SIG-M5 treated with dmso at 0.1 percent for 504 hours (cell line): ENCODE results near the gene PHF24.
"Not testable (repeated sequence)": the region's sequence is repeated elsewhere in the genome, so short reads cannot be mapped to it uniquely, and the experiment has no call there.

Experiments
- DNase-seq: peaks from one replicate; lab custom pipeline; 2025; ENCODE audit not compliant: unreplicated experiment; lab: John Stamatoyannopoulos, UW

PHF24 gene

DNA sequence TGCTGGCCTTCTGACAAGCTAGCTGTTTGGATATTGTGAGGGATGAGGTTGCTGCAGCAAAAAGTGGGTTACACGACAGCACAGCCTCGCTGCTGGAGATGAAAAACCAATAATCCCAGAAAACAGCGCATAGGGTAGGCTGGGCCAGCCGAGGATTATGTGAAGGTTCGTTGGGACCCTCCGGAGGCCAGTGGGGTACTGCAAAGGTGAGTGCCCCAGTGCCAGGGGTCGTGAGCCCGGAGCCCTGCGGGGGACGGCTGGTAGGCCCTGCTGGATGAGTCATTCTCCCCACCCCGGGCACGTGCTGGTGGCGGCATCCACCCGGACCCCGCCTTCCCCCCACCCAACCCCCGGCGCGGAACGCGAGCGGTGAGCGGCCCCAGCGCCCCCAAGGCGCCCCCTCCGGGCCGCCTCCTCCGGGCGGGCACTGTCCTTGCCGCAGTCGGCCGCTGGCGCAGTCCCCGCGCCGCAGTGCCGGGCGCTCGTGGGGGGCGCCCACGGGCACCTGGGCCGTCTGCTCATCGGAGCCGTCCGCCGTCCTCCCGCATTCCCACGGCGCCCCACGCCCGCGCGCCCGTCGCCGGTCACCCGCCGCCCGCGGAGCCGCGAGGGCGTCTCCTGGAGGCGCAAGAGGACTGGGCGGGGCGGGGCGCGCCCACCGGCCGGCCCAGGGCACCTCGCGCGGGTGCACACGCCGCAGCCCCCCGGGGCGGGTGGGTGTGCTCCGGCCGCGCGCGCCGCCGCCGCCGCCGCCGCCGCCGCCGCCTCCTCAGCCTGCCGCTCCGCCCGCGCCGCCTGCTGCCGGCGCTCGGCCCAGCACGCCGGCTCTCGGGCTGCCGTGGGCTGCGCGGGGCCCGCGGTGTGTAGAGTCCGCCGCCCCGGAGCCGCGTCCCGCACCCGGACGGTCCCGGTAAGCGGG is at the start of gene PHF24:
Gene PHF24 (plus strand): TSS at position 794 of the 919 bp plus-strand sequence. CDS start 13,014 bp downstream, outside the sequence.
- no peak for DNase-seq

DNA sequence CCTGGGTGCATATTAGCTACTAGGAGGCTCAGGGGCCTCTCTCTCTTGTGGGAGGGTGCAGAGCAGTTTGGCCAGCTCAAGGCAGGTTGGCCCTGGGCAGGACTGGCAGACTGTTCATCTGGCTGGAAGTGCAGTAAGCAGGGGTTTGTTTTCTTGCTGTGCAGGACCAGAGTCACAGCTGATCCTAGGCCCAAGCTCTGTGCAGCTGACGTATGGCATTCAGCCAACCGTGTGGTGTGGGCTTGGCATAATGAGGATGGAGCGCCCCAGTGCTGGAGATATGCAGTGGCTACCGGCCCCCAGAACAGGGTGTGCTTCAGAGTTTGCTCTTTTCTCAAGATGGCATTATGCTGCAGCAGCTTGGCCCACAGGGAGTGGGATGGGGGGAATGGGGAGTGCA is 31.0 kb upstream of the PHF24 start:
- no peak for DNase-seq

DNA sequence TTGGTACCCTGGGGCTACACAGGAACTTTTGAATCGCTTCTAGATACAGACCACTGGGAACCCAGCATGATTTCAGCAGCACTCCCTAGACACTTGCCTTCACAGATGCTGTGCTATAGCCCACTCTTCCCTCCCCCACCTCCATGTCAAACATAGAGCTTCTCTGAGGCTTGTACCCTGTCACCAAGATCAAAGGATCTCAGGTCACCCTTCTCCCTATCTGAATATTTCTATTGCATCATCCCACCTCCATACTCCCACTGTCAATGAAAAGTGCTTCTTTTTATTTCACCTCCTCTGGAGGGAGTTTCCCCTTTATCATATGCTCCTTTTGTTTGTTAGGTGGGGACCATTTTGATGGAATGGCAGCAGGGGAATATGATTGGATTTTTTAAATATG is 29.2 kb upstream of the PHF24 start:
- DNase-seq, result no peak

DNA sequence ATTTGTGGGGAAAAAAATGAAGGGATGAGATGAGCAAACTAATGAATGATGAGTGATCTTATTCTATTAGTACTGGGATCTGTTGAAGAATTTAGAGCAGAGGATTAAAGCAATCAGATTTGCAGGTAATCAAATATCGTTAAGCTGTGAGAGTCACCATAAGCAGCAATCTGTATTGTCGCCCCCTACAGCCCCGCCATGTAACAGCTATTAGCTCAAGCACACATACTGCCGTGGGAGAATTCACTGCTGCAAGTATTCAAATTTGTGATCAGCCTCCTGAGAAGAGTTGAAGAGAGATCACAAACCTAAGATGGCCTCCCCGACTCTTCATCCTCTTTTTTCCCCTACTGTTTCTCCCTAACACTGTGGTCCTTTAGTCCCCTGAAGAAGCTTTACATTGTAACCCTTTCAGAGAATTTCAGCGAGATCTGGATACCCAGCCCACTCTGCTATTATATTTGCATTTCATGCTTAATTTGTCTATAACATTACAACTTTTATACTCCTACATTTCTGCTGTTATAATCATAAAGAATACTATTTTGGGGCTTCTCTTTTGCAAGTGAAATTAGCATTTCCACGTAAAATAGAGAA is 28.5 kb upstream of the PHF24 start:
- DNase-seq, result peak; percentile 54

DNA sequence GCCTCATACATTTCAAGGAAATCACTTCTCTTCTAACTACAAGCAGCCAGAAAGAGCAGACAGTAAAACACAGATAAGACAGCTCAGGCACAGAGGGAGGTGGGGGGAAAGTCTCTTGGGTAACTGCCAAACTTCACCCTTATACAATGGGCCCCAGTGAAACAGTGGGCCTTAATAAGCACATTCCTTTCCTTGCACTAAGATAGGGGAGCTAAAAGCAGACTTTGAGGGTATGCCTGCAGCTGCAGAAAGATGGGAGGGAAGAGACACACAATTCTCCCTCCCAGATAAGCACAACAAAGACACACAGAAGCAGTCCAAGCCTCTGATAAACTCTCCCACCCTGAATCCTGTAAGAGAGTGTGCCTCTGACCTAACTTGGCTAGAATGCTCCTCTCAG is 18.1 kb upstream of the PHF24 start:
- not testable (repeated sequence) for DNase-seq

DNA sequence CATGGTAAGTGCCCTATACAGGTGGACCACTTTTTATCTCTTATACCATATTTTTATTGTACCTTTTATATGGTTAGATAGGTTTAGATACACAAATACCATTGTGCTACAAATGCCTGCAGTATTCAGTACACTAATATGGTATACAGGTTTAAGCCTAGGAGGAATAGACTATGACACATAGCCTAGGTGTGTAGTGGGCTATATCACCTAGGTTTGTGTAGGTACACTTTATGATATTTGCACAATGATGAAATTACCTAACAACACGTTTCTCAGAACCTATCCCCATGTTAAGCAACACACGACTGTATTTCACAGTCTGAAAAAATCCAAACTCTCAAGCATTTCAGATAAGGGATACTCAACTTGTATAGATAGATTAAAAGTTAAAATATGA is 9.6 kb upstream of the PHF24 start:
- no peak for DNase-seq

DNA sequence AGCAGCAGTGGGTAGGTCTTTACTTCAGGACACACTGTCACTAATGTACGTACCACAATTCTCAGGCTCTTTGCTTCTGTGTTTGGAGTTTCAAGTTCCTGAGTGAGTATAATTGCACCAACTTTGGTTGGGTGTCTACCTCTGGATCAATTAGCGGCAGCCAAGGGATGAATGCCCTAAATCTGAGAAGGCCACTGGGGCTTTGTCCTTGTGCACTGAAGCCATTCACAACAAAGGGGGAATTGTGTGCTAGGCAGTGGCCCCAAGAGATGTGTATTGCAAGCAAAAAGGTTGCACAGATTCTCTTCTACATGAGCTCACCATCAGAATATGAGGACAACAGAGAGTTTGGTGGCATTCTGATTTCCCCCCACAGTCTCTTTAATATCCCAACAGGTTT is 3.9 kb upstream of the PHF24 start:
- DNase-seq, result no peak

DNA sequence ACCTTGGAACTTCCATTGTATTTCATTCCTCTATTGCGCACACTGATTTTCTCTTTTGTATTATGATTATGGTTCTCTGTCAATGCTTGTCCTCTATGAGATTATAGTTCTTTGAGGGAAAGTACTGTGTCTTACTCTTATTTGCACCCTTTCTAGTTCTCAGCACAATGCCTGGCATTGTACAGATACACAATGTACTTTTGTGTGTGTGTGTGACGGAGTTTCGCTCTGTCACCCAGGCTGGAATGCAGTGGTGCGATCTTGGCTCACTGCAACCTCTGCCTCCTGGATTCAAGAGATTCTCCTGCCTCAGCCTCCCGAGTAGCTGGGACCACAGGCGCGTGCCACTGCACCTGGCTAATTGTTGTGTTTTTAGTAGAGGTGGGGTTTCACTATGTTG is 2.0 kb upstream of the PHF24 start:
- DNase-seq, result not testable (repeated sequence)

DNA sequence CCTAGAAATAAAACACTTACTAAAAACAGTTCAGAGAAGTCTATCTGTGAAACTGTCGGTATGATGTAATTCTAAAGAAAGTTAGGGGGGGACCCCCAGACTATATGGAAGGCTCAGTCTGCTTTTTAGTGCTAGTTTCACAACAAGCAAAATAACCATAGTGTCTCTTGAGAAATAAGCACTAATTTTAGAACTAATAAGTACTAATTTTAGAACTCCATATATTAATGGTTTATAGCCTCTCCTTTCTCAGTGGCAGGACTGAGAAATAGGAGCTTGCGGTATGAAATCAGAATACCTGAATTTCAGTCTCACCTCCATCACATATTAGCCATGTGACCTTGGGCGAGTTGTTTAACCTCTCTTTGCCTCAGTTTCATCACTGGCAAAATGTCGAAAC is 1.4 kb upstream of the PHF24 start:
- DNase-seq, result peak; percentile 74

DNA sequence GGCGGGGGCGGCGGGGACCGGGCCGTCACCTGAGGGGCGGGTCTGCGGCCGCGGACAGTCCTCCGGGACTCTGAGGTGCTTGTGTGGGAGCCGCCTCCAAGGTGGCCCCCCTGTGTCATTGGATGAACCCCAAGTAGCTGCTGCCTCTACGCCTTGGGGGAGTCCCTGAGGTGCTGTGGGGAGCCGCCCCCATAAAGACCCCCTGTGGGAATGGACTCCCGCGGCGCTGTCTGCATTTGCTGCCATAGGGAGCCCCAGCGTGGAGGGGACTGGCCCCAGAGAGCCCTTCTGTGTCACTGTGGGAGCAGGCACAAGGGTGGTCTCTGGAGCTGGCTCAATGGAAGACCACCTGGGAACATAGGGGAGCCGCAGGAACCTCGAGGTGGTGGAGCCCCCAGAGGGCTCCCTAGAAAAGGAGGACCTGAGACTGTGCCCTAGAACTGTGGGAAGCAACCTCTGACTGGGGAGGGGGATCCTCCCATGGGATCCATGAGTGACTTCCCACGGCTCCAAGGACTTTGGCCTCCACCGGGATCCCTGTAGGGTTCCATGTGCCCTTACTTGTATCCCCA is 412 bp downstream of the PHF24 start:
- no peak for DNase-seq

DNA sequence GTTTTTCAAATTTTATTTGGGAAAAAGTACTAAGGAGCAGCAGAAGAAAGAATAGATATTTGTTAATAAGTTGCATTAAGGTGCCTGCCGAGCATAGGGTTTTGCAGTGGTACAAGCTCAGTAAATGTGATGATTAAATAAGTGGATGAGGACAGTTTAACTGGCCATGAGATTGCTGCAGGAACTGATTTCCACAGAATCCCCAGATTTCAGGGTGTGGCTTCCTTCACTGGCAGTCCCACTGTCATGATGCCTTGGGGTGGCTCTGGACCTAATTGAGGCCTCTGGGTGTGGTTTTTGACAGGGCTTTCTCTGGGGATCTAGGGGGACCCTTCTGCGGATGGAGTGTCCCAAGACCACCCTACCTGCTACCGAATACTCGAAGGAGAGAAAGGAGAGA is 1.4 kb downstream of the PHF24 start:
- DNase-seq, result no peak

DNA sequence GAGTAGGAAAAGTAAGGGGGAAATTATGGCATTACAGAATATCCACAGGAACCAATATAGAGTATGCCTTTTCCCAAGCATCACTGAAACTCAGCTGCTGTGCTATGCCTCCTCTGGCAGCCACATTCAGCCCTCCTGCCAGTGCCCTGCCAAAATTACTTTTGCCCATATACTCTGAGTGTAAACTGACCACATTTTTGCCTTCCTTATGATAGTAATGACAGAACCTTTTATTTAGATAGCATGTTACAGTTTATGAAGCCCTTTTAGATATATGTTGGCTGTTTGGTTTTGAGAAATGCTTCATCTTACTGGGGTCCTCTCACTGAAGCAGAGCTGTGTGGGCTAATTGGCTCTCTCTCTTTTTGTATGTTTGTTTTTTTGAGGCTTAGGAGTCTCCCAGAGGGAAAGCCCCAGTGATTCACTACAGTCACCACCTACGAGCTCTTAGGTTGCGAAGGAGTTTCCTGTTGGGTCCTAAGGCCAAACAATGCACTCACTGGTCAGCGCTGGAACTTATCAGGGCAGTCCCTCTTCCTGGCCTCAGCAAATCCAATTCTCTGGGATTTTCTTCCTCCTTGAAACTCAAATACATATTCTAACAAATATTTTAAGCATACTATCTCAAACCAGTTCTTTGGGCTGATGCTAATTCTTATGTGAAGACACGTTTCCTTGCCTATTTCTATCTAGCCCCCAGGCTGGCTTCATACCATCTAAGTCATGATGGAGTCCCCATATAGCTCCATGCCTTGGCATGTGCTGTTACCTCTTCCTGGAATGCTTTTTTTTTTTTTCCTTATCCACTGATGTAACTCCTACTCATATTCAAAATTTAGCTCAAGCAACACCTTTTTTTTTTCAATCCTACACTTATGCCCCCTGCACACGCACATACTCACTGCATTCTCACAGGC is 3.7 kb downstream of the PHF24 start:
- no peak for DNase-seq

DNA sequence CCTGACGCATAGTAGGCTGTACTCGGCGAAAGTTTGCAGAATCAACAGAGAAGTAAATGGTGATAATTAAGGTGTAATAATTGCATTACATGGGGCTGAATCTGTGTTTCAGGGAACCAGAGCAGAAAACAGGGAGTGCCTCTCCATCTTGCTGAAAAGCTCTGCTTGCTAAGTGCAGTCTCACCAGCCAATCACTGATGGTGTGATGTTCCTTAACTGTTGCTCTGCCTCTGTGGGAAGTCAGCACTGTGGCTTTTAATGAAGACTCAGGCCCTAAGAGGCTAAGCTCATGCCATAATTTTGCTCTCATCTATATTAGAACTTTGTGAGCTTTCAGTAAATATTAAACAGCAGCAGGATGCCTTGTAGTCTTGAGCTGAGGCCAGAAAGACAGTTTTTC is 4.5 kb downstream of the PHF24 start:
- no peak for DNase-seq

DNA sequence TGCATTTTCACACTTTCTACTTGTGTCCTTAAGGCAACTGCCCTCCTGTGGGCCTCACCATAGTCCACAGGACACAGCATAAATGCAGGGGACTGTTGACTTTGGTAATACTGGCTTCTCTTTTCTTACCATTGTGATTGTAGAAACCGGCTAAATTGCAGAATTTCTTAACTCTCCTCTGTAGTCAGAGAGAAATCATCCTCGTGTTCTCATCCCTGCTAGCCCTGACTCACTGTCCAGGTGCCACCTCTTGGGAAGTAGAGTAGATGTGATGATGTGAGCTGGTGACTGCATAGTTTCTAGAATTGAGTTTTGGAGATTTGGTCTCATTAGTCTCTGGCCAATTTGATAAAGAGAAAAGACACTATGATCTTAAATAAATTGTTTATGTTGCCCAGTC is 5.5 kb downstream of the PHF24 start:
- no peak for DNase-seq

DNA sequence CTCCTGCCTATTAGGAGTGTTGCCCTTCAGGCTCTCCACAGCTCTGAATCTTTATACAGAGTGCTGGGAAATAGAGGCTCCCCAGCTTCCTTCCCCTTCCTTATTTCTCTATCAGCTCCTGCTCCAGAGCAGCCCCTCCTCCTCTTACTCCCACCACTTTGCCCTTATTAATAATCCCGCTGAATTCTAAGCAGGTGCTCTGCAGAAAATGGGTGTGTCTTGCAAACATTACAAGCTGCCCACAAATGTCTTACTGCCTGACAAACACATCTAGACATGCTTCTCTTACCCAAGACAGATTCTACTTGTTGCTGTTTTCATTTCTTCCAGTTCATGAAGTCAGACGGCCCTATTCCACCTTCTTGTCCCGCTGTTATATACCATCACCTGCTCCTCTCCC is 6.4 kb downstream of the PHF24 start:
- no peak for DNase-seq

DNA sequence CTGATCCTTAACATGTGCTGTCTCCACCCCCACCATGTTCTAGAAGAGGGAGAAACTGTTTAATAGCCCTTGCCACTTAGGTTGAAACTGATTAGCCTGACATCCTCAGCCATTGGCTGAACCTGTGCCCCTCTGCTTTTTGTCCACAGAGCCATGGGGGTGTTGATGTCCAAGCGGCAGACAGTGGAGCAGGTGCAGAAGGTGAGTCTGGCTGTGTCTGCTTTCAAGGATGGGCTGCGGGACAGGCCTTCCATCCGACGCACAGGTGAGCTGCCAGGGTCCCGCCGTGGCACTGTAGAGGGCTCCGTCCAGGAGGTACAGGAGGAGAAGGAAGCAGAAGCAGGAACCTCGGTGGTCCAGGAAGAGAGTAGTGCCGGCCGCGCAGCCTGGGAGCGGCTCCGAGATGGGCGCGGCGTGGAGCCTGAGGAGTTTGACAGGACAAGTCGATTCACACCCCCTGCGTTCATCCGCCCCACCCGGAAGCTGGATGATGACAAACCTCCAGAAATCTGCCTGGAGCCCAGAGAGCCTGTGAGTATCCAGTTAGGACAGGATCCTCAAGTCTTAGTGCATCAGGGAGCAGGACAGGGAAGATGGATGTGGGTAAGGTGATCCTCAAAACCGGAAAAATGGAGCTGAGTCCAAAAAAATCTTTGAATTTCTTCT is 13.2 kb downstream of the PHF24 start:
- DNase-seq, result no peak

DNA sequence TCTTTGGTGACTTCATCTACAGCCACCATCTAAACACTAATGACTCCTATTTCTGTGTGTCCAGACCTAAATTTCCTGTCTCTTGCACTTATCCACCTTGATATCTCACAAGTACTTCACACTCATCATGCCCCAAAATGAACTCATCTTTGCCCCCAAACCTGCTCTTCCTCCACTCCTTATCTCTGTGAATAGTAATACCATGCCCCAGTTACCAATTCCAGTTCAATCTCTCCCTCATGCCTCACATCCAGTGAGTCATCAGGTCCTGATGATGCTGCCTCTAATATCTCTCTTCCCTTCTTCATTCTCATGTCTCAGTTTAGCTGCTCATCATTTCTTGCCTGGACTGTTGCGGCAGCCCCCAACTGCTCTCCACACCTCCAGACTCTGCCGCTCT is 16.6 kb downstream of the PHF24 start:
- no peak for DNase-seq

DNA sequence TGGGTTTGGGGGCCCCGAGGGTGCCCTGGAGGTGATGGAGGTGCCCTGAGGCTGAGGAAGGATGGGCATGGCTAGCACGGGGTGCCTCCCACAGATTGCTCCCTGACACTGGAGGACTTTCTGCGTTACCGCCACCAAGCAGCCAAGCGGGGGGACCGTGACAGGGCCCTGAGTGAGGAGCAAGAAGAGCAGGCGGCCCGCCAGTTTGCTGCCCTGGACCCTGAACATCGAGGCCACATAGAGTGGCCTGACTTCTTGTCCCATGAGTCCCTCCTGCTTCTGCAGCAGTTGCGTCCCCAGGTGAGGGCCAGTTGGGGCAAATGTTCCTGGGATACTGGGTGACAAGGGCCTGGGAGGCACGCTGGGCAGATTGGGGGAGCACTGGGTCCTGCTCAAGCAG is 18.4 kb downstream of the PHF24 start:
- DNase-seq, result no peak

DNA sequence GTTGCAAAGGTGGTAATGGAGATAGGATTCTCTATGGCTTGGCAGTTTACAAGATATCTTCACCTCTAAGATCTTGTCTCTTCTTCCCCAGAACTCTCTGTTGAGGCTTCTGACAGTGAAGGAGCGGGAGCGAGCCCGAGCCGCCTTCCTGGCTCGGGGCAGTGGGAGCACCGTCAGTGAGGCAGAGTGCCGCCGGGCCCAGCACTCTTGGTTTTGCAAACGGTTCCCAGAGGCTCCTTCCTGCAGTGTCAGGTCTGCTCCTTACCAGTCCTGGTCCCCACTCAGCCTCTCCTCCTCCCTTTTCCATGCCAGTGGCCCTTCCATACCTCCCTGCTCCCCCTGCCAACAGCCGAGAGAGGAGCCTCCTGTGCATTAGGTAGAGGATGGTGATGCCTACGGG is 18.9 kb downstream of the PHF24 start:
- DNase-seq, result no peak

DNA sequence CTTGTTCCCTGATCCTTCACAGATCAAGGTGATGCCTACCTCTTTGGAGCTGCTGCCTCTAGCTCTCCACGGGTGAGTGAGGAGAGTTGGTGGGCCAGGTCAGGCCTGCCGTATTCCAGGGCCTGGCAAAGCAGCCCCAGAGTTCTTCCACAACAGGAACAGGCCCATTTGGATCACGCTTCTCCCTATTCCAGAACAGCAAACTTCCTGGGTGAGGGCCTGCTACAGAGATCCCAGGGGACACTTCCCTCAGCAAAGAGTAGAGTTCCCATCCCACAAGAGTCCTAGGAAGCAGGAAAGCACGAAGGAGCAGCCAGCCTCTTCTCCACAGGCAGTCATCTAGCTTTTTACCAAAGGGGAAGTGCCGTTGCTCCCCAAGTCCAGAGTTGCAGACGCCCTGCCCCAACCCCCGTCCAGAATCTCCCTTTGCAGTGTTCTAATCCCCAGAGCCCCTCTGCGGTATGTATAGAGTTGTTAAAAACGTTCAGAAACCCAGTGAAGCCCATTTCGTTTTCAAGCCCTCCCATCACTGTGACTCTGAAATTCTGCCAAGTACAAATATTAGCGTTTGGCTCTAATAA is 22.2 kb downstream of the PHF24 start:
- DNase-seq, result no peak
